ENCODE data around the gene ARHGAP36.
A peak's percentile ranks its signal among the peaks of the same experiment; 100 is the strongest.

ARHGAP36 gene

DNA sequence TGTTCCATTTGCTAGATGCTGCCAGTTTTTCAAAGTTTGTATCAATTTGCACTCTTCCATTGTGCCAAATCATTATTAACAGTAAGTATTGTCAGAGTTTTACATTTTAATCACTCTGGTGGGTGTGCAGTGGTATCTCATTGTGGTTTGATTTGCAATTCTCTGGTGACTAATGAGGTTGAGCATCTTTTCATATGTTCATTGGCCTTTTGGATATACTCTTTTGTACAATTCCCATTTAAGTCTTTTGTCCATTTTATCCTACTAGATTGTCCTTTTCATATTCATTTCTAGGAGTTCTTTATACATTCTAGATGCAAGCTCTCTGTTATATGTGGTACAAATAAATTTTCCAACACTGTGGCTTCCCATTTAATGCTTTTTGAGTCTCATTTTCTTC lies 17.4 kb upstream of the ARHGAP36 start:
- no peak for TF ChIP-seq CTCF (IDR thresholded peaks at IDR 0.05; ENCODE audit: low read depth, low read length)
- no peaks in the 10 kb centered on the region for H3K27me3 ChIP-seq
- no peaks in the 10 kb centered on the region for H3K4me1 ChIP-seq
- H3K36me3 ChIP-seq: no peaks in the 10 kb centered on the region
- DNase-seq: no peak
- no peaks in the 10 kb centered on the region for H3K9me3 ChIP-seq
- no peak overlapping the region for H3K4me3 ChIP-seq (ENCODE audit: low read depth, low read length)

DNA sequence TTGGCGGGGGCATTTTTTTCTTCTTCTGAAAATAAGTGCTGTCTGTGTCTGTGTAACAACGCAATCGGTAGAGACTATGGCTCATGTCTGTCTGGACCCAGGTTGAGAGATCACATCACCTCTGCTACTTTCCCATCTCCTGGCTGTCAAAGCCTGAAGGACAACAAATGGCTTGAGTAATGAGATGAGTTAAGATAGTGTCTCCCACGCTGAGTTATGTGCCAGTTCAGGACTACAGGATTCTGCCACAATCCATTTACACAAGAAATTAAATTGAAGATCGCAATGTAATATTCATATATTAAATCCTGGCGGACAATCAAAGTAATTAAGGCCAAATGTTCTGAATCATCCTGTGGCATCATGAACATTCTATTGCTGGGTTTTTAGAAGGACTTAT lies 16.5 kb upstream of the ARHGAP36 start:
- no peaks in the 10 kb centered on the region for H3K4me1 ChIP-seq
- peak; percentile 36 for DNase-seq
- no peaks in the 10 kb centered on the region for H3K27me3 ChIP-seq
- H3K36me3 ChIP-seq: no peaks in the 10 kb centered on the region
- H3K4me3 ChIP-seq (ENCODE audit: low read depth, low read length): no peak overlapping the region
- no peak for TF ChIP-seq CTCF (IDR thresholded peaks at IDR 0.05; ENCODE audit: low read depth, low read length)
- no peaks in the 10 kb centered on the region for H3K9me3 ChIP-seq

DNA sequence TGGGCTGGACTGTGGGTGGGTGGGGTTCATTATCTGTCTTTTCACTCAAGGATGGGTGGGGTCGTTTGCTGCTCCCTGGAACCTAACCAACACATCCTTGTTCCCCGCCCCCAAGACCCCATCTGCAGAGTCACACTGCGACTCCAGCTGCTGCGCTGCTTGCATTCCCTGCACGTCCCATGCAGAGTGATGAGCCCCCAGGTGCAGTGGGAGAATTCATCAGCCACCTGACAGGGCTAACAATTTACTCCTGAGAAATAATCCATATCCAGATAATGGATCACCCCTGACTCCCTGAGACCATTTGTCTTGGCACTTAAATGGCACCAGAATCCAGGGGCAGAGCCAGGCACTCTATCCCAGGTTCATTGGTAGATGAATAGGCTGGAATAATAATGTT lies 12.4 kb upstream of the ARHGAP36 start:
- Histone ChIP-seq H3K9me3 (no peaks in the 10 kb centered on the region), H3K4me1 (no peaks in the 10 kb centered on the region), H3K27me3 (no peaks in the 10 kb centered on the region), H3K4me3 (ENCODE audit: low read depth, low read length) (no peak overlapping the region), H3K36me3 (no peaks in the 10 kb centered on the region)
- DNase-seq: no peak
- TF ChIP-seq CTCF (IDR thresholded peaks at IDR 0.05; ENCODE audit: low read depth, low read length): no peak

- H3K27me3 ChIP-seq: no peaks in the 10 kb centered on the region
- DNase-seq: no peak
- TF ChIP-seq CTCF (IDR thresholded peaks at IDR 0.05; ENCODE audit: low read depth, low read length): no peak
- no peaks in the 10 kb centered on the region for H3K4me1 ChIP-seq
- no peaks in the 10 kb centered on the region for H3K36me3 ChIP-seq
- H3K9me3 ChIP-seq: no peaks in the 10 kb centered on the region
- H3K4me3 ChIP-seq (ENCODE audit: low read depth, low read length): no peak overlapping the region
These were observed 11.6 kb upstream of the ARHGAP36 start for GRCh38 chrX:131046596-131046995.

DNA sequence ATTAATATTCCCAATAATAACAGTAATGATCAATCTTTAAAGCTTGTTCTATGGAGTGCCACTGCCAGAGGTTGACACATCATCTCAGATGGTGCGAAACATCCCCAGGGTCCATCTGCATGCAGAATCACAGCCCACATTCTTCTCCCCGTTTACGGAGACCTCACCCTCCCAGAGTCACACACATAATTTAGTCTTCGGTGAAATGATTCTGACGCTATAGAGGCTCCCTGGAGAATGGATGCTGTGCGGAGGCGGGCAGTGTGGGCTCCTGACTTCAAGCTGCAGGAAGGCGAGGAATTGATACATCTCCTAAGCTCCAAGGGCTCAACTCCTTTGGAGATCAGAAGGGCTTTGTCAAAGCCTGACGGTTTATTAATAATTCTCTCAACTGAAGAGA lies 11.0 kb upstream of the ARHGAP36 start:
- H3K4me1 ChIP-seq: no peaks in the 10 kb centered on the region
- H3K4me3 ChIP-seq (ENCODE audit: low read depth, low read length): no peak overlapping the region
- no peaks in the 10 kb centered on the region for H3K36me3 ChIP-seq
- H3K9me3 ChIP-seq: no peaks in the 10 kb centered on the region
- DNase-seq: no peak
- TF ChIP-seq CTCF (IDR thresholded peaks at IDR 0.05; ENCODE audit: low read depth, low read length): no peak
- H3K27me3 ChIP-seq: no peaks in the 10 kb centered on the region

DNA sequence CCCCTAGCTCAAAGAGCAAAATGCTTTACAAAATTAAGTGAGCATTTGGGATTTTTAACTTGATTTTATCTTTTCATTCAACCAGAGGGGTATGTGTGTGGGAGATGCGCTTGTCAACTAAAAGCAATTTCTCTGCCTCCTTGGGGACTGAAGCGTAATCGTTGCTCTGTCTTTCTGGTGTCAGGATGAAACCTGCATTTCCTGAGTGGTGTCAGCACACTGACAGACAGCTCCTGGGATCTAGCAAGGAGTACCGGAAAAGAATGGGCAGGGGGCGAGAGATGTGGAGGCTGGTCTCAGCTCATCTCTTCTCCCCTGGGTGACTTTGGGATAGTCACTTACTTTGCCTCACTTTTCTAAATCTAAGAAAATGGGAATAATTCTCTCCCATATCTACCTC lies 5.1 kb upstream of the ARHGAP36 start:
- Histone ChIP-seq H3K4me3 (ENCODE audit: low read depth, low read length) (no peak overlapping the region), H3K36me3 (no peaks in the 10 kb centered on the region), H3K27me3 (no peaks in the 10 kb centered on the region), H3K9me3 (no peaks in the 10 kb centered on the region), H3K4me1 (no peaks in the 10 kb centered on the region)
- TF ChIP-seq CTCF (IDR thresholded peaks at IDR 0.05; ENCODE audit: low read depth, low read length): no peak
- no peak for DNase-seq
